G401 (cell line): ENCODE measurements around the gene RMRP. TPM values are rescaled to one million over a fixed set of nuclear protein-coding genes. Genes with fewer than 3 reads are reported as not detected.

Experiments
- total RNA-seq: library from RNA; depleted of rRNA; stranded (reverse); fragments of >200 nt; shearing (Covaris generic); gene quantifications from 2 replicates; pipeline ENCODE4 v1.2.3, GENCODE V29; 2014; rRNA removed

Gene RMRP
- total RNA-seq, 1 experiment from 2014 or later = 4,372 TPM

Other genes with a start within 250 kb of the RMRP start
- 18.6 and 19.1 TPM in 2 replicates for gene RUSC2, start 167.9 kb downstream of the RMRP start, total RNA-seq
- 8.0 and 9.9 TPM in 2 replicates for gene TESK1, start 52.8 kb downstream of the RMRP start, total RNA-seq
- gene CD72, start 39.6 kb downstream of the RMRP start, total RNA-seq = 2.4 TPM in 1 of 2 replicates, not detected in the other
- not detected in 2 replicates for gene SIT1, start 7.1 kb downstream of the RMRP start, total RNA-seq
- gene CCDC107, start 273 bp upstream of the RMRP start, total RNA-seq = 7.6 and 19.3 TPM in 2 replicates
- gene ARHGEF39, start 7.2 kb upstream of the RMRP start, total RNA-seq = 12.3 and 12.4 TPM in 2 replicates
- 0.86 TPM in 1 of 2 replicates, not detected in the other for gene CA9, start 15.9 kb upstream of the RMRP start, total RNA-seq
- 439 and 442 TPM in 2 replicates for gene TPM2, start 31.9 kb upstream of the RMRP start, total RNA-seq
- 146 and 195 TPM in 2 replicates for gene TLN1, start 74.2 kb upstream of the RMRP start, total RNA-seq
- 40.3 and 46.0 TPM in 2 replicates for gene CREB3, start 74.6 kb upstream of the RMRP start, total RNA-seq
- gene GBA2, start 91.2 kb upstream of the RMRP start, total RNA-seq = 37.2 and 48.6 TPM in 2 replicates
- 13.8 and 15.0 TPM in 2 replicates for gene RGP1, start 91.3 kb upstream of the RMRP start, total RNA-seq
- not detected in 2 replicates for gene MSMP, start 96.3 kb upstream of the RMRP start, total RNA-seq
- 0.07 and 0.86 TPM in 2 replicates for gene NPR2, start 133.6 kb upstream of the RMRP start, total RNA-seq
- 2.1 and 2.4 TPM in 2 replicates for gene SPAG8, start 154.2 kb upstream of the RMRP start, total RNA-seq
- gene HINT2, start 157.0 kb upstream of the RMRP start, total RNA-seq = 32.3 and 55.8 TPM in 2 replicates
- gene FAM221B, start 170.7 kb upstream of the RMRP start, total RNA-seq = not detected in 2 replicates
- gene TMEM8B, start 171.2 kb upstream of the RMRP start, total RNA-seq = 1.2 and 2.5 TPM in 2 replicates
- not detected in 2 replicates for gene OR13J1, start 212.4 kb upstream of the RMRP start, total RNA-seq
- gene HRCT1, start 248.2 kb upstream of the RMRP start, total RNA-seq = not detected in 2 replicates